22Rv1 (cell line): ENCODE data around the gene VPS8.

Experiments used
- CTCF ChIP-seq: fragments of 450-650 bp; IDR thresholded peaks from 2 replicates; pipeline ENCODE4 v1.5.1; 2017; ENCODE audit warnings: mild to moderate bottlenecking
- ZFX ChIP-seq: fragments of 450-650 bp; IDR thresholded peaks from 2 replicates; pipeline ENCODE4 v1.6.1; 2017; ENCODE audit warnings: antibody characterized with exemption, borderline replicate concordance

GRCh38 chr3:184808021-184808420, 3.9 kb upstream of the VPS8 start:
- no peak for TF ChIP-seq CTCF
- no peak for TF ChIP-seq ZFX
